NCI-H526 (cell line): ENCODE data around the gene PTPRM.

Experiments
- DNase-seq, 2 experiments: peaks; one replicate each; lab custom pipeline; 2025; lab: John Stamatoyannopoulos, UW

PTPRM gene

GRCh38 chr18:7669361-7669760 is 102.2 kb downstream of the PTPRM start:
- no peak for DNase-seq

DNA sequence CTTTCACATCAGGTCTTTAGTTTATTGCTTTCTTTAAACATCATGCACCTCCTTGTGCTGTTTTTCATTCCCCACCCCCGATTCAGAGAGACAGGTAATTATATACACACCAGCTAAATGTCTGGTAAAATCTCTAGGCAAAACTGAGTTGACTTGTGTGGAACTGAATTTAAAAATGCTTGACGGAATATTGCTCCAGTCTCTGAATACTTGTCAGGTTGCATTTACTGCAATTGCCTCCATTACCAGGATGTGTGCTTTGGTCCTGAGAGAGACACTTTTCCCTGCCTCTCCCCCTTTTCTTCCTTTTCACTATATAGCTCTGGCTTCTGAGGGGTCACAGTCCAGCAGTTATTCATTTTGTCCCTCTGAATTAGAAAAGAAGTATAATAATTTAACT is 104.0 kb downstream of the PTPRM start:
- no peak for DNase-seq

DNA sequence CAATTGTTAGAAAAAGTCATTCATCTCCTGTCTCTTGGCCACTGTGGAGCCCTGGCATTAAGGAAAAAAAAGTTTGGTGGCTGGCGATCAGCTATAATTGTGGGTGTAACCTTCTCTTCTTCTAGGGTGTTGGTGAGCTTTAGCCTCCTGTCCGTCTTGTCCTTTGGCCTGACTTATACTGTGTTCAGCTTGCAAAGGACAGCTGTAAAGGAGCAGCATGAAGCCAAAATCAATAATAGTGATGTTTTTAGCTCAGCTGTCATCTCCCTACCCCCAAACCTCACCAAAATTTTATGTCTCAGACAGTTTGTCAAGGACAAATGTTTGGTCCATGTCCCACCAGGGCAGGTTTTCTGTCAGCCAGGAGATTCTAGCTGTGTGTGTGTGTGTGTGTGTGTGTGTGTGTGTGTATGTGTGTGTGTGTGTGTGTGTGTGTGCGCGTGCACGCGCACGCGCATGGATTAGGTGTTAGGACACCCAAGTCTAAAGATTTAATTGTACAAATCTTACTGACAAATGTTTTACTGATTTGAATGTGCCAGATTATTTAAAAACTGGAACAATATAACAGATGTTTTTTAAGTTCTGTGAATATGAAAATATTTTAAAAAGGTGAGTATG is 109.2 kb downstream of the PTPRM start:
- no peak for DNase-seq

DNA sequence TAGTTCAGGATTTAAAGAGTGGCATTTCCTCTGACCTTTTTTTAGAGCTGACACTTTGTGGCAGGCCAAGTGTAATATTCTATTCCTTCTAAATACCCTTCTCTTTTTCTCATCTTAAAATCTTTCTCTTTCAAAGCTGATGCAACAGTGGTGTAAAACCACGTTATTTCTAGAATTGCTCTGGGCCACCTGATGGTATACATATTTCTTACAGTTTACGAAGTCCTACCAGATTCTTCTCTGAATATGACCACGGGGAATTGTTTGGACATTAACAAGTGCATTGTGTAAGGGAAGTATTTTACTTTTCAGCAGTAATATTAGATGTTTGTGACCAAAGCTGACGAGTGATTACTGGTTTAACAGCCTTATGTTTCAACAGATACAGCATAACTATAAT is 109.9 kb downstream of the PTPRM start:
- DNase-seq, result no peak

- no peak for DNase-seq
Observed at GRCh38 chr18:7677424-7677823, 110.3 kb downstream of the PTPRM start.

DNA sequence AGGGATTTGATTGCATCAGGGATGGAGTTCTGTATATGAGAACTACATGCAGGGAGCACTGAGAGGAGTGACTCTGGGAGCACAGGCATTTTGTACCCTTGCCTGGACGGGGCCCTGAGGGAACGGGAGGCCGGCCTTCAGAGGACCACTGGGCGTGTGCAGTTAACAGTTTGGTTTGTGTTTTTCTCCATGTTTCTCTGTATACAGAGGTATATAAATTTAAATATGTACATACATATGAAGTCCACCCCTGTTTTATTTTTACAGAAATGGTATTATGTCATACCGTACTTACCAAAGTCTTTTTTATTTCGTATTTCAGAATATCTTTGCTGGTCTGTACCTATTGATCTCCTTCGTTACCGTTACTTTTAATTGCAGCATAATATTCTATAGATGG is 111.3 kb downstream of the PTPRM start:
- DNase-seq, result no peak

GRCh38 chr18:7678801-7679200 is 111.7 kb downstream of the PTPRM start:
- no peak for DNase-seq

- DNase-seq, result no peak
Observed at GRCh38 chr18:7681298-7681697, 114.2 kb downstream of the PTPRM start.

- DNase-seq, result no peak
Observed at GRCh38 chr18:7682321-7682720, 115.2 kb downstream of the PTPRM start.

DNA sequence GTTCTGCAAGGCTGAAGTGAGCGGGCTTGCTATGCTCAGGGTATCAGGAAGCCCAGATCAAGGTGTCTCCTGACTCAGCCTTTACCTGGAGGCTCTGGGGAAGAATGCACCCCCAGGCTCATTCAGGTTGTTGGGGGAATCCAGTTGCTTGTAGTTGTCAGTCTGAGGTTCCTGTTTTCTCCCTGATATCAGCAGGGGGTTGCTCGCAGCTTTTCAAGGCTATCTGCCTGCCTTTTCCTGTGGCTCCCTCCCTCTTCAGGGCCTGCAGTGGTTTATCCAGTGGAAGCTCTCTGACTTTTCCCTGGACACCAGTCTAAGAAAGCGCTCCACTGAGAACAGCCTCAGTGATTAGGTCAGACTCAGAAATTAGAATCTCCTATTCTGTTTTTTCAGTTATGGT is 116.6 kb downstream of the PTPRM start:
- no peak for DNase-seq

DNA sequence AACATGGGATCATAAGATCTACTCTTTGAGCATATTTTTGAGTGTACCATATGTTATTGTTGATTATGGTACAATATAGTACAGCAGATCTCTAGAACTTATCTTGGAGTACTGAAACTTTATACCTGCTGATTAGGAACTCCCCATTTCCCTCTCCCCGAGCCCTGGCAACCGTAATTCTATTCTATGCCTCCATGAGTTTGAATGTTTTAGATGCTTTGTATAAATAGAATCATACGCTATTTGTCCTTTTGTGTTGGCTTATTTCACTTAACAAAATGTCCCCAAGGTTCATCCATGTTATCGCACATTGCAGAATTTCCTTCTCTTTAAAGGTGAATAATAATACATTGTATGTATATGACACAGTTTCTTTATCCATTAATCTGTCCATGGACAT is 117.2 kb downstream of the PTPRM start:
- DNase-seq, result no peak

DNA sequence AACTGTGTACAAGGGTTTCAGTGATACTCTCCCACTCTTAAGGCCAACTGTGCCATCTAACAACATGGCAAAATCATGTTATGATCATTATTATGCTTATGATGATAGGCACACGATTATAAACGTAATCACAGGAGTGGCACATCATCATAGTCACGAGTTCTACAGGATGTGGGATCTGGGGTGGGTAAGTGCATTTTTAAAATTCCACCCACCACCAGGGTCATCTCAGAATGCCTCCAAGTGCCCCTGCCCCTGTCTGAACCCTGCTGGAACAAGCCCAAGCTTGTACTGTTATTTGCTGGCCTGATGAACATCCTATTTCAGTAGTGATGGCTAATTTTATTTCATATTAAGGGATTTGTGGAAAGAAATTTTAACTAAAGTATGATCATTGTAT is 117.8 kb downstream of the PTPRM start:
- DNase-seq, result no peak

- peak; percentile 3 to 6 for DNase-seq
Observed at GRCh38 chr18:7686278-7686677, 119.2 kb downstream of the PTPRM start.

DNA sequence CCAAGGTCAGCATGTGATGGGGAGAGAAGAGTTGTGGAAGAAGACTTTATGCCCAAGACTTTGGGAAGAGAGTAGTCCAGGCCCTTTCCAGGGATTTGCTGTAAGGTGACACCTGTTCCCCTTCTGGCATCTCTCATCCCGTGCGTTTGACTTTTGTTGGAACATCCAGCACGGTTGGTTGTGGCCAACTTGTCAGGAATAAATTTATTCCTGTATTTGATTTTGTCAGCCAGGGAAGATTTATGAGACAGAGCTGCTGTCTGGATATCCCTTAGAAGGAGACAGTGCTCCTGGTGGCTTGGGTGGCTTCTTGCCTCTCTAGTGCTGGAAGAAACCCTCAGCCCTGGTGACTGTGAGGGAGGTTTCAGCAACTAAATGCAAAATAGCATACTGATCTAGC is 121.5 kb downstream of the PTPRM start:
- no peak for DNase-seq

- DNase-seq, result no peak
Observed at GRCh38 chr18:7691206-7691605, 124.1 kb downstream of the PTPRM start.

- no peak for DNase-seq
Observed at GRCh38 chr18:7696780-7697179, 129.7 kb downstream of the PTPRM start.

- DNase-seq, result no peak
Observed at GRCh38 chr18:7697306-7697705, 130.2 kb downstream of the PTPRM start.

- DNase-seq, result no peak
Observed at GRCh38 chr18:7711495-7711894, 144.4 kb downstream of the PTPRM start.

- DNase-seq, result no peak
Observed at GRCh38 chr18:7720395-7720794, 153.3 kb downstream of the PTPRM start.

DNA sequence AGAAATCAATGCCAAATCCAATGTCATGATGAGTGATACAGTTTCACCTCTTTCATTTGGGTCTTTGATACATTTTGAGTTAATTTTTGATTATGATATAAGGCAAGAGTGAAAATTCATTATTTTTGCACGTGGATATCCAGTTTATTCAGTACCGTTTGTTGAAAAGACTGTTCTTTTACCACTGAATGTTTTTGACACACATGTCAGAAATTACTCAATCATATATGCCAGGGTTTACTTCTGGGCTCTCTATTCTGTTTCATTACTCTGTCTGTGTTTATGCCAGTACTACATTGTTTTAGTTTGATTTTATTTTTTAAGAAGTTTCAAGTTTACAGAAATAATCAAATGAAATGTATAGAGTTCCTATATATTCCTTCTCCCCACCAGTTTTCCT is 154.4 kb downstream of the PTPRM start:
- DNase-seq, result no peak

DNA sequence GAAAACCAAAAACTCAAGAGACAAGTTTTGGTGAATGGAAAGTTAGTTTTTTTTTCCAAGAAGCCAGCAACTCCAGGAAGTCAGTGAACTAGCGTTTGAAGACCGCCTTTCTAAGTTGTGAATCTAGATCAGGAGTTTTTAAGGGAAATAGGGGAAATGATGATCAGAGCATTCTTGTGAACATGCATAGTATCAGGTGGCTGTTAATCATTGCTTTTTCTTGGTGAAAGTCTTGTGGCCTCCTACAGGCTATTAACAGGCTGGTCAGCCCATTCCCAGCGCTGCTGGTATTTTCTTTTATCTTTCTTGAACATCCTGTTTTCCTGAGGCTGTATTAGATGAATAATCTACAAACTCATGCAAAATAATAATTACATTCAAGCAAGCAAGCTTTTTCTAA is 155.8 kb downstream of the PTPRM start:
- no peak for DNase-seq

GRCh38 chr18:7723558-7723957 is 156.4 kb downstream of the PTPRM start:
- no peak for DNase-seq

DNA sequence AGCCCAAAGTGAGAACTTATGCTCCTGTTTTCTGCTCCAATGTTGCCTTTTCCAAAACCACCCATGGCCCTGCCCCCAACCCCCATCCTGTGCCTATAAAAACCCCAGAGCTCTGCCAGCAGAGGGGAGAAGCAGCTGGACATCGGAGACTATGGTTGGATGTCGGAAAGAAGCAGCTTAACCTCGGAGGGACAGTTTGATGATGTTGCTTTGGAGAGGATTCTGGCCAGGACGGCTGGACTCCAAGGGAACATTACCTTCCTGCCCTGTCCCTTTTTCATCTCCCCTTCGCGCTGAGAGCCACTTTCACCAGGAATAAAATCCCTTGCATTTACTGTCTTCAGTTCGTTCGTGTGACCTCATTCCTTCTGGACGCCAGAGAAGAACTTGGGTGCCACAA is 158.4 kb downstream of the PTPRM start:
- DNase-seq, result no peak

- DNase-seq, result no peak
Observed at GRCh38 chr18:7725897-7726296, 158.8 kb downstream of the PTPRM start.

GRCh38 chr18:7726522-7726921 is 159.4 kb downstream of the PTPRM start:
- DNase-seq, result no peak
